DND-41 (cell line): ENCODE results near the gene USP7.

Experiments used
- ATAC-seq: fragments of 200-7000 bp; cut with Tn5 transposase; 3 replicates; pipeline ENCODE4 v1.9.1; 2021; ENCODE audit warnings: low read depth; ENCODE audit not compliant: insufficient read depth
- DNase-seq: peaks from one replicate; pipeline ENCODE4 v3.0.0-alpha.2; 2020
- H2AFZ ChIP-seq: 2 replicates; pipeline ENCODE4 v1.6.0; 2012; ENCODE audit warnings: low read depth, low read length
- H3K27ac ChIP-seq: 2 replicates; pipeline ENCODE4 v1.5.1; 2012; ENCODE audit warnings: low read length, inconsistent platforms
- H3K27me3 ChIP-seq: fragments of 200-600 bp; sonication (generic); 2 replicates; pipeline ENCODE4 v1.6.0; 2012; ENCODE audit warnings: low read length, mild to moderate bottlenecking, inconsistent platforms; ENCODE audit not compliant: insufficient read depth, poor library complexity
- H3K36me3 ChIP-seq: 2 replicates; pipeline ENCODE4 v1.5.1; 2012; ENCODE audit warnings: low read length, inconsistent platforms; ENCODE audit not compliant: insufficient read depth
- H3K4me1 ChIP-seq: 2 replicates; pipeline ENCODE4 v1.5.1; 2012; ENCODE audit warnings: mild to moderate bottlenecking, low read length; ENCODE audit not compliant: insufficient read depth
- H3K4me2 ChIP-seq: 2 replicates; pipeline ENCODE4 v1.6.0; 2012; ENCODE audit warnings: mild to moderate bottlenecking, moderate library complexity, low read length, inconsistent platforms; ENCODE audit not compliant: insufficient read depth
- H3K4me3 ChIP-seq, 2 experiments: fragments of 200-600 bp in 1 of 2; shearing (Covaris generic) in 1 of 2; 2 replicates each; pipeline ENCODE4 v1.5.1; 2012 to 2016; ENCODE audit warnings: inconsistent platforms in 2 of 2, low read length in 2 of 2, mild to moderate bottlenecking in 2 of 2, low read depth in 1 of 2, moderate library complexity in 1 of 2
- H3K79me2 ChIP-seq: 2 replicates; pipeline ENCODE4 v1.6.0; 2012; ENCODE audit warnings: low read length, inconsistent platforms; ENCODE audit not compliant: insufficient read depth
- H3K9ac ChIP-seq: 2 replicates; pipeline ENCODE4 v1.6.0; 2012; ENCODE audit warnings: low read depth, mild to moderate bottlenecking, inconsistent platforms, low read length, moderate library complexity
- H3K9me3 ChIP-seq: 2 replicates; pipeline ENCODE4 v1.5.1; 2012; ENCODE audit warnings: low read length, moderate library complexity, mild to moderate bottlenecking, inconsistent platforms; ENCODE audit not compliant: insufficient read depth, severe bottlenecking
- H4K20me1 ChIP-seq: 2 replicates; pipeline ENCODE4 v1.6.0; 2012; ENCODE audit warnings: low read length; ENCODE audit not compliant: insufficient read depth
- CTCF ChIP-seq: IDR thresholded peaks from 2 replicates; pipeline ENCODE4 v1.5.1; 2012; ENCODE audit warnings: borderline replicate concordance, low read length, moderate library complexity, mild to moderate bottlenecking; ENCODE audit not compliant: poor library complexity, severe bottlenecking; ENCODE audit errors: extremely low read depth
- EZH2 ChIP-seq: IDR thresholded peaks from 3 replicates; pipeline ENCODE4 v1.6.1; 2012; ENCODE audit warnings: borderline replicate concordance, low read depth, mild to moderate bottlenecking, moderate library complexity, low read length, inconsistent platforms; ENCODE audit not compliant: severe bottlenecking

The USP7 gene

GRCh38 chr16:8914098-8914497, 49.6 kb downstream of the USP7 start:
- TF ChIP-seq CTCF = no peak
- no peak for ATAC-seq
- peaks cover 51% of the 10 kb centered on the region for H3K4me1 ChIP-seq
- no peak overlapping the region for H3K4me2 ChIP-seq
- no peaks in the 10 kb centered on the region for H3K27me3 ChIP-seq
- peaks cover 95% of the 10 kb centered on the region for H3K36me3 ChIP-seq
- peaks cover 72% of the 10 kb centered on the region for H3K79me2 ChIP-seq
- H2AFZ ChIP-seq = no peak overlapping the region
- H3K9ac ChIP-seq = no peak overlapping the region
- H3K27ac ChIP-seq = no peak overlapping the region; the same call in 1 of the 2 replicates
- DNase-seq = no peak
- H4K20me1 ChIP-seq = peaks cover 58% of the 10 kb centered on the region
- H3K4me3 ChIP-seq = no peak overlapping the region
- H3K9me3 ChIP-seq = no peaks in the 10 kb centered on the region

- H3K4me3 ChIP-seq = no peak overlapping the region
- peaks cover 45% of the 10 kb centered on the region for H3K4me1 ChIP-seq
- peaks cover 75% of the 10 kb centered on the region for H3K79me2 ChIP-seq
- TF ChIP-seq CTCF (no peak), EZH2 (no peak)
- H3K36me3 ChIP-seq = peaks cover 95% of the 10 kb centered on the region
- DNase-seq (peak; percentile 73), ATAC-seq (peak; percentile 92)
- no peaks in the 10 kb centered on the region for H3K27me3 ChIP-seq
- peak overlapping the region; percentile 69 for H3K27ac ChIP-seq
- H3K9ac ChIP-seq = no peak overlapping the region; the same call in 1 of the 2 replicates
- peaks cover 56% of the 10 kb centered on the region for H4K20me1 ChIP-seq
- no peak overlapping the region for H2AFZ ChIP-seq
- no peaks in the 10 kb centered on the region for H3K9me3 ChIP-seq
- H3K4me2 ChIP-seq = peak overlapping the region; percentile 41; the same call in 1 of the 2 replicates
Observed at GRCh38 chr16:8912793-8913192, 50.9 kb downstream of the USP7 start.

GRCh38 chr16:8910811-8911210, 52.9 kb downstream of the USP7 start:
- Histone ChIP-seq H3K9ac (no peak overlapping the region), H3K79me2 (peaks cover 79% of the 10 kb centered on the region), H3K9me3 (no peaks in the 10 kb centered on the region), H3K27me3 (no peaks in the 10 kb centered on the region), H3K27ac (no peak overlapping the region; the same call in 1 of the 2 replicates), H3K4me1 (peaks cover 43% of the 10 kb centered on the region), H2AFZ (no peak overlapping the region), H3K4me2 (no peak overlapping the region), H3K4me3 (no peak overlapping the region), H4K20me1 (peaks cover 57% of the 10 kb centered on the region), H3K36me3 (peaks cover 96% of the 10 kb centered on the region)
- ATAC-seq = no peak
- DNase-seq = no peak
- TF ChIP-seq EZH2 = no peak
- TF ChIP-seq CTCF = no peak
